ENCODE measurements around the gene ISYNA1. TPM values are rescaled to one million over a fixed set of nuclear protein-coding genes. Genes with fewer than 3 reads are reported as not detected.

The ISYNA1 gene
- total and polyA plus RNA-seq, 2 of the 13 experiments (the other 11 are each of a cell fraction or from before 2014, with no cell fraction given), result 29.6 to 48.5 TPM

GRCh38 chr19:18388100-18388959 is 49.6 kb downstream of the ISYNA1 start (continued):
- TF ChIP-seq ZNF687 (CRISPR knock-in tag; IDR thresholded peaks at IDR 0.05) (peak; percentile 97), GFI1 (CRISPR knock-in tag; IDR thresholded peaks at IDR 0.05; ENCODE audit: borderline replicate concordance) (0 out of 2 replicates have a peak, but pooled peaks have one; percentile 46), ZNF230 (CRISPR knock-in tag; IDR thresholded peaks at IDR 0.05) (peak; percentile 90), ATF7 (IDR thresholded peaks at IDR 0.05) (no peak), ATF7 (CRISPR knock-in tag; IDR thresholded peaks at IDR 0.05) (peak; percentile 50; the same call in 1 of the 2 replicates), ZNF710 (CRISPR knock-in tag; IDR thresholded peaks at IDR 0.05; ENCODE audit: borderline replicate concordance) (0 out of 2 replicates have a peak, but pooled peaks have one; percentile 85), ZNF326 (CRISPR knock-in tag; IDR thresholded peaks at IDR 0.05; ENCODE audit: borderline replicate concordance) (no peak), SOX5 (CRISPR knock-in tag; IDR thresholded peaks at IDR 0.05; ENCODE audit: borderline replicate concordance) (peak; percentile 12; the same call in 1 of the 2 replicates), SOX6 (IDR thresholded peaks at IDR 0.05) (no peak), SOX6 (CRISPR knock-in tag; IDR thresholded peaks at IDR 0.05) (peak; percentile 75), ZNF724P (CRISPR knock-in tag; IDR thresholded peaks at IDR 0.05; ENCODE audit: borderline replicate concordance) (peak; percentile 38; the same call in 1 of the 2 replicates), ATAD3A (CRISPR knock-in tag; IDR thresholded peaks at IDR 0.05) (no peak), ELK4 (CRISPR knock-in tag; IDR thresholded peaks at IDR 0.05; ENCODE audit: borderline replicate concordance) (no peak), ZNF607 (CRISPR knock-in tag; IDR thresholded peaks at IDR 0.05; ENCODE audit: borderline replicate concordance) (peak; percentile 89), ZNF816 (CRISPR knock-in tag; IDR thresholded peaks at IDR 0.05; ENCODE audit: borderline replicate concordance) (no peak), ZNF337 (CRISPR knock-in tag; IDR thresholded peaks at IDR 0.05; ENCODE audit: borderline replicate concordance, low read depth) (no peak), ZNF841 (CRISPR knock-in tag; IDR thresholded peaks at IDR 0.05; ENCODE audit: borderline replicate concordance) (no peak)
